Measurements from ENCODE around the gene ZP1. TPM values are rescaled to one million over a fixed set of nuclear protein-coding genes. Genes with fewer than 3 reads are reported as not detected.

Gene ZP1
- total and polyA plus RNA-seq, 2 of the 4 experiments (the other 2 are of a cell fraction), result 0.18 to 1.6 TPM

- H3K27me3 ChIP-seq (ENCODE audit: control insufficient read depth, insufficient read depth, low read length), result peaks cover 10% of the 10 kb centered on the region
- H2AK9ac ChIP-seq (replicated peaks; ENCODE audit: low read depth, low read length, poor library complexity), result no peak overlapping the region
- dilution Hi-C loops (cut with HindIII; ENCODE audit: low sequenced_read_pairs, unreplicated experiment) (no loop called here), in situ Hi-C loops (cut with MboI; ENCODE audit: low sequenced_read_pairs) (loop anchor here (25.0 kb wide), 1 partner anchor 1323 kb away; no protein-coding TSS in a partner anchor), intact Hi-C loops (cut with micrococcal nuclease) (no loop called here)
- H3K14ac ChIP-seq (replicated peaks; ENCODE audit: low read depth, low read length), result no peak overlapping the region
- POLR2A ChIA-PET (ENCODE audit: unreplicated experiment), result no interaction called here
- H3K4me1 ChIP-seq (ENCODE audit: control insufficient read depth, insufficient read depth, low read length), result no peaks in the 10 kb centered on the region; the same call in none of the 2 replicates
- H3K4ac ChIP-seq (ENCODE audit: low read depth, low read length), result no peak overlapping the region
- H3K36me3 ChIP-seq (ENCODE audit: control insufficient read depth, insufficient read depth, low read length), result no peaks in the 10 kb centered on the region
- no peak overlapping the region for H2AK5ac ChIP-seq (ENCODE audit: low read depth, low read length)
- no peak overlapping the region for H2BK15ac ChIP-seq (ENCODE audit: low read depth, low read length)
- no peaks in the 10 kb centered on the region for H3K9me3 ChIP-seq (ENCODE audit: control insufficient read depth, insufficient read depth, low read length)
- no peak overlapping the region for H3K9ac ChIP-seq (ENCODE audit: low read depth, low read length)
- no peak overlapping the region for H4K8ac ChIP-seq (ENCODE audit: low read depth in 2 of 2, low read length in 2 of 2)
- H2BK5ac ChIP-seq (ENCODE audit: low read depth, low read length, poor library complexity, severe bottlenecking), result no peak overlapping the region
- CTCF ChIA-PET, result no interaction called here
- H4K20me1 ChIP-seq (ENCODE audit: insufficient read depth, low read length), result peaks cover 10% of the 10 kb centered on the region; the same call in 1 of the 2 replicates
- no peak for DNase-seq
- no peak overlapping the region for H4K91ac ChIP-seq (ENCODE audit: insufficient read depth, low read depth, low read length)
- no peak overlapping the region for H3K4me3 ChIP-seq (ENCODE audit: insufficient read depth, low read depth, low read length)
- no peak overlapping the region for H2AFZ ChIP-seq (replicated peaks; ENCODE audit: low read length, poor library complexity)
- H3K56ac ChIP-seq (ENCODE audit: extremely low read depth, insufficient read depth, low read length), result no peak overlapping the region
- H2BK20ac ChIP-seq (ENCODE audit: low read depth, low read length), result no peak overlapping the region
- no peak overlapping the region for H4K5ac ChIP-seq (ENCODE audit: low read depth, low read length)
- H3K9me1 ChIP-seq (ENCODE audit: insufficient read depth, low read length), result peaks cover 4% of the 10 kb centered on the region
- ATAC-seq (ENCODE audit: low read depth), result no peak
- BruUV-seq (replicated peaks), result no TSS peak
- WGBS, 2 experiments (ENCODE audit: extremely low coverage in 2 of 2, insufficient read length in 1 of 2), result 75% methylated on average over 2 of the region's 3 CpGs; no CpG with 5 or more reads in 1 of the 2 experiments
- no peak for TF ChIP-seq MAZ (IDR thresholded peaks at IDR 0.05; ENCODE audit: borderline replicate concordance, low read depth, low read length)
- no peak for TF ChIP-seq RCOR1 (IDR thresholded peaks at IDR 0.05; ENCODE audit: insufficient replicate concordance, low read length)
- TF ChIP-seq RFX5 (IDR thresholded peaks at IDR 0.05; ENCODE audit: low read depth, low read length), result no peak
- no peak for TF ChIP-seq BHLHE40 (IDR thresholded peaks at IDR 0.05; ENCODE audit: low read depth, low read length)
- no peak for TF ChIP-seq USF2 (IDR thresholded peaks at IDR 0.05; ENCODE audit: low read depth, low read length)
- TF ChIP-seq MXI1 (IDR thresholded peaks at IDR 0.05; ENCODE audit: borderline replicate concordance, low read depth, low read length), result no peak
- no peak for TF ChIP-seq POLR2A (IDR thresholded peaks at IDR 0.05; ENCODE audit: low read depth, low read length)
- no peak for TF ChIP-seq CHD1 (IDR thresholded peaks at IDR 0.05; ENCODE audit: low read depth, low read length)
- H3K4me2 ChIP-seq (ENCODE audit: low read depth, low read length), result no peak overlapping the region
- no peak overlapping the region for H3K23ac ChIP-seq (ENCODE audit: low read depth, low read length)
- peaks cover 3 to 16% of the 10 kb centered on the region in 2 experiments; a peak in 2 of 4 replicates for H3K79me1 ChIP-seq (ENCODE audit: low read depth in 1 of 2, low read length in 2 of 2)
- no peak overlapping the region for H2BK120ac ChIP-seq (ENCODE audit: low read depth, low read length)
- H3K18ac ChIP-seq (ENCODE audit: low read depth, low read length), result no peak overlapping the region
- H3K27ac ChIP-seq (ENCODE audit: insufficient read depth, low read length), result no peak overlapping the region
Observed at GRCh38 chr11:60910281-60910687, 42.9 kb downstream of the ZP1 start.
